NK-92 (cell line): ENCODE data around the gene NIBAN1.
"Not testable (repeated sequence)": the region's sequence is repeated elsewhere in the genome, so short reads cannot be mapped to it uniquely, and the experiment has no call there.

ENCODE experiments used
- DNase-seq: peaks from one replicate; lab custom pipeline; 2025; ENCODE audit not compliant: unreplicated experiment; lab: John Stamatoyannopoulos, UW

The NIBAN1 gene, protein sequence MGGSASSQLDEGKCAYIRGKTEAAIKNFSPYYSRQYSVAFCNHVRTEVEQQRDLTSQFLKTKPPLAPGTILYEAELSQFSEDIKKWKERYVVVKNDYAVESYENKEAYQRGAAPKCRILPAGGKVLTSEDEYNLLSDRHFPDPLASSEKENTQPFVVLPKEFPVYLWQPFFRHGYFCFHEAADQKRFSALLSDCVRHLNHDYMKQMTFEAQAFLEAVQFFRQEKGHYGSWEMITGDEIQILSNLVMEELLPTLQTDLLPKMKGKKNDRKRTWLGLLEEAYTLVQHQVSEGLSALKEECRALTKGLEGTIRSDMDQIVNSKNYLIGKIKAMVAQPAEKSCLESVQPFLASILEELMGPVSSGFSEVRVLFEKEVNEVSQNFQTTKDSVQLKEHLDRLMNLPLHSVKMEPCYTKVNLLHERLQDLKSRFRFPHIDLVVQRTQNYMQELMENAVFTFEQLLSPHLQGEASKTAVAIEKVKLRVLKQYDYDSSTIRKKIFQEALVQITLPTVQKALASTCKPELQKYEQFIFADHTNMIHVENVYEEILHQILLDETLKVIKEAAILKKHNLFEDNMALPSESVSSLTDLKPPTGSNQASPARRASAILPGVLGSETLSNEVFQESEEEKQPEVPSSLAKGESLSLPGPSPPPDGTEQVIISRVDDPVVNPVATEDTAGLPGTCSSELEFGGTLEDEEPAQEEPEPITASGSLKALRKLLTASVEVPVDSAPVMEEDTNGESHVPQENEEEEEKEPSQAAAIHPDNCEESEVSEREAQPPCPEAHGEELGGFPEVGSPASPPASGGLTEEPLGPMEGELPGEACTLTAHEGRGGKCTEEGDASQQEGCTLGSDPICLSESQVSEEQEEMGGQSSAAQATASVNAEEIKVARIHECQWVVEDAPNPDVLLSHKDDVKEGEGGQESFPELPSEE

DNA sequence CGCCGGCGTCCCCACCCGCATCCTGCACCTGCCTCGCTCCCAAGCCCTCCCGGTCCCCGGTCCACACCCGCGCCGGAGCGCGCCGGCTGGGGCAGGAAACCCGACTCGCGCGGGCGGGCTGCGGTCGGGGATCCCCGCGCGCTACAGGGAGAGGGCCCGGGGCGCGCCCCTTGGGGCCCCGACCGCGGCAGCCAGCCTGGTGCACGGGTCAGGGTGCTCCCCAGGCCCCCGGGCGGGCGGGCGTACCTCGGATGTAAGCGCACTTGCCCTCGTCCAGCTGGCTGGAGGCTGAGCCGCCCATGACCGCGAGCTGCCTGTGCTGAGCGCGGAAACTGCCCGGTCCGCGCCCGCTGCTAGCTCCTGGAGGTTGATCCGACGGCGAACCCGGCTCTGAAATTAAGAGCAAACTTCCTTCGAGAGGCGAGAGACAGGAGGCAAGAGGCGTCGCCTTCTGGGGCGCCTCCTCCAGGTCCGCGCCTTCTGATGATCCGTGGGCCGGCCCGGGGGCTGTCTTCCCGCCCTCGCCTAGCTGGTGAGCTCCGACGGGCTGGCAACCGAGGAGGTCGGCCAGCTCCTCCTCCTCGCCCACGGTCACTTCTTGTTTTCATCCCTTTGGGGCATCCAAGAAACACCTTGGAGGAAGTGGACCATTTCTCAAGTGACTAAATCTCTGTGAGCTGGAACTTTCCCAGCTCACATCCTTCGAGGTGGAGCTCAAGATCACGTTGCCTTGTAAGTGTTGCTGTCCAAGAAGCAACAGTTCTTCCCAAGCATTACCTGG is at the start of gene NIBAN1:
Gene NIBAN1 (minus strand): TSS at position 453 of the 781 bp plus-strand sequence. CDS start 152 bp downstream, at position 301.
- no peak for DNase-seq

DNA sequence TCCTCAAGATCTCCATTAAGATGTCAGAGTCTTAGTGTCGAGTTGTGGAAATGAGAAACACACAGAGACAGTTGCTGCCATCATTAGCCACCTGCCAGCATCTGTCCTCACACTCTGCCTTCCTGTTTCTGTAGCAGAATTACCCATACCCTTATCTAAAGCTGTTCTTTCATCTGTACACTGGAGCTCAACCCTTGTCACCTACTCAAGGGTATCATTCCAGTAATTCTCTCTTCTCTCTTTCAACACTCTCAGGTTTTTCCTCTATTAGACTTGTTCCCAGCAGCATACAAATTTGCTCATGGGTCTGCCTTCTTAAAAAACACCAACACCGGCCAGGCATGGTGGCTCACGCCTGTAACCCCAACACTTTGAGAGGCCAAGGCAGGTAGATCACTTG is 43.7 kb upstream of the NIBAN1 start:
- DNase-seq: no peak

DNA sequence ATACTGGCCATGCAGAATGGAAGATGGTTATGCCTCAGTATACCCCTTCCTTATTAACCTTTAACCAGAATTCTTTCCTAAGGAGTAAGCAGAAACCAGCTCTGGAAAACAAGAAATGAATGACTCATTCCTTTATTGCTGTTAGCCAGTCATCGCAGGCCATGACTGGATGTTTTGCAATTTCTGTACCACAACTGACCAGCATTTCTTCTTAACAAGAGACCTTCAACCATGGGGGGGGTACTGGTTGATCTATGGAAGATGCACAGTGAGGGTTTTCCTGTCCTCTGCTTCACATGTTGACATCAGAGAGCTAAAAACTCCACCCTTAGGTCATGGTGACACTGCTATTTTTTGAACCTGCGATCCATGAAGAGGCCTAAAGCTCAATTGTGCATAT is 43.0 kb upstream of the NIBAN1 start:
- no peak for DNase-seq

DNA sequence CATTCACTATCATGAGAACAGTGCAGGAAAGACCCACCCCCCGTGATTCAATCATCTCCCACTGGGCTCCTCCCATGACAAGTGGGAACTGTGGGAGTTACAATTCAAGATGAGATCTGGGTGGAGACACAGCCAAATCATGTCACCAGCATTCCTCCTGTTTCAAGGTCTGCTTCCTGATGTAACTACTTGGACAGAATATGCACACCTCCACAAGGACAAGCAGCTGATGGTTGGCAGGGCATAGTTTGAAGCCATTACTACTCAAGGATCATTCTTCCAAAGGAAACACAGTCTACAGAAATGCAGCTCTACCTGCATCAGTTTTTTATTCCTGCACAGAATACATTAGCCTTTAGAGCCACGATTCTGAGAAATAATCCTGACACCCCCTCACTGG is 42.6 kb upstream of the NIBAN1 start:
- no peak for DNase-seq

DNA sequence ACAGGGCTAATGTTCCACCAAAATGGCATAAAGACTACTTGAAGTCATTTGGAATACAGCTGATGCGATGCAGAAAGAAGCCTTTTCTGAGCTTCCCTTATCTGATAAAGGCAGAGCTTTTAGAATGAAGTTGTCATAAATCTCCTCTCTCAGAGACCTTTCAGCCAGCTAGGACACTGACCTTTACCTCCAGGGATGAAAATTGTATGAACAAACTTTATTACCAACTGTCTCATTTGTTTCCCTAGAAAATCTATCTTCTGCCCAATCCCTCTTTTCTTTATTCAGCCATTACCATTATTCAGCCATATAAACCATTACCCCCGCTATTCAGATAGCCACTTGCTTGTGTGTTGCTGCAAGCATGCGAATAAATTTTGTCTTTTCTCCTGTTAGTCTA is 41.3 kb upstream of the NIBAN1 start:
- no peak for DNase-seq

DNA sequence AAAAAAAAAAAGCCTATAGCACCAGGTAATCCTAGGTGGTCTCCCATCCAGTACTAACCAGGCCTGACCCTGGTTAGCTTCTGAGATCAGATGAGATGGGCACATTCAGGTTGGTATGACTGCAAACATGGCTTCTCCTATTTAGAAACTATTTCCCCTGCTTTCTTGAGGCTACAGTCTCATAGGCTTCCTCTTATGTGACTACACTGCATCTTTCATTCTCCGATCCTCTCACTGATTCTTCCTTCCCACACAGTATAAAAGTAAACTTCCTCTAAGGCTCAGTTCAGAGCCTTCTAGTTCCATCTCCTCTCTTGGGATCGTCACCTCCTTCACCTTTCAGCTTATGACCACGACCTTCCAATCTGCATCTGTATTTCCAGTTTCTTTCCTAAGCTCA is 40.6 kb upstream of the NIBAN1 start:
- DNase-seq: no peak

DNA sequence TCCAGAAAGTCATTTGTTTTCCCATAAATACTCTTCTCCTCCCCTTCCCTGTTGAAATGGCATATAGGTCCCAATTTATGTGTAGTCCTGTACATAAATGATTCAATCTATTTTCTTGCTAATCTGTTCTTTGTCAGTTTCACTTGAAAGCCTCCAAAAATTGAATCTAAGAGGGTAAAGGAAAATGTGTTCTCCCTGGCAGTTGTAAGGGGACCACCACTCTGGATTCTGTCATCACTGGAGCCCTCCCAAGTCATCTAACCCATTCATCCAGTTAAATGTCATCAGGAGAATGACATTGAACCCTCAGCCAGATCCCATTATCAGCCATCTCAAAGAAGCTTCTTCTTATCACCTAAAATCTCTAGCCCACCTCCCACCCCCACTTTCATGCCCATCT is 36.1 kb upstream of the NIBAN1 start:
- no peak for DNase-seq

DNA sequence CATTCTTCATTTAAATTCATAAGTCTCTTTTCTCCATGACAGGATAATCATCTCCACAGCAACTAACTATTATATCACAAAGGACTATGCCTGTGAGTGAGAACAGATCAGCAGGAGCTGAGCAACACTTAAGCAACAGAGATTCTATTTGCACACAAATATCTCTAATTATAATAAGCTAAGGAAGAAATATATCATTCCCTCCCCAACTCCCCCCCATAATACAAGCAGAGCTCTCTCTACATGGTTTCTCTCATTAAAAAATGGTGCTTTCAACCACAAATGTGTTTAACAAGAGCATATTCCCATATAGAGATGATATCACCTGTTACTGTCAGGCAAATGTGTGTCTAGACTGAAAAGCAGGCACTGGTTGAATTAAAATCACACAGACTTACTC is 34.5 kb upstream of the NIBAN1 start:
- DNase-seq: no peak

DNA sequence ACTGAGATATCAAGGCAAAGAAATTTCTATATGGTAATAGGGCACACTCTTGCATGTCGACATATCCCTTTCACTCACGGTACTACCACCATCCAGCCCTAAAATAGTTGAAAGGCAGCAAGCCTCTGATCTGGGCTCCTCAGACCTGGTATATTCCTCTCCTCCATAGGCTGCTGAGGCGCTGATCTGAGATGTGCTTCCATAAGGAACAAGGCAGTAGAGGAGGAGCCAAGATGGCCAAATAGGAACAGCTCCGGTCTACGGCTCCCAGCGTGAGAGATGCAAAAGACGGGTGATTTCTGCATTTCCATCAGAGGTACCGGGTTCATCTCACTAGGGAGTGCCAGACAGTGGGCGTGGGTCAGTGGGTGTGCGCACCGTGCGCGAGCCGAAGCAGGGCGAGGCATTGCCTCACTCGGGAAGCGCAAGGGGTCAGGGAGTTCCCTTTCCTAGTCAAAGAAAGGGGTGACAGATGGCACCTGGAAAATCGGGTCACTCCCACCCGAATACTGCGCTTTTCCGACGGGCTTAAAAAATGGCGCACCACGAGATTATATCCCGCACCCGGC is 27.1 kb upstream of the NIBAN1 start:
- DNase-seq: not testable (repeated sequence)

DNA sequence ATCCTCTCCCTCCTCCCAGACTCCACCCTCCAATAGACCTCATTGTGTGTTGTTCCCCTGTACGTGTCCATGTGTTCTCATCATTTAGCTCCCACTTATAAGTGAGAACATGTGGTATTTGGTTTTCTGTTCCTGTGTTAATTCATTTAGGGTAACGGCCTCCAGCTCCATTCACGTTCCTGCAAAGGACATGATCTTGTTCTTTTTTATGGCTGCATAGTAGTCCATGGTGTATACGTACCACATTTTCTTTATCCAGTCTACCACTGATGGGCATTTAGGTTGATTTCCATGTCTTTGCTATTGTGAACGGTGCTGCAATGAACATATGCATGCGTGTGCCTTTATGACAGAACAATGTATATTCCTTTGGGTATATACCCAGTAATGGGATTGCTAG is 25.7 kb upstream of the NIBAN1 start:
- DNase-seq: not testable (repeated sequence)

DNA sequence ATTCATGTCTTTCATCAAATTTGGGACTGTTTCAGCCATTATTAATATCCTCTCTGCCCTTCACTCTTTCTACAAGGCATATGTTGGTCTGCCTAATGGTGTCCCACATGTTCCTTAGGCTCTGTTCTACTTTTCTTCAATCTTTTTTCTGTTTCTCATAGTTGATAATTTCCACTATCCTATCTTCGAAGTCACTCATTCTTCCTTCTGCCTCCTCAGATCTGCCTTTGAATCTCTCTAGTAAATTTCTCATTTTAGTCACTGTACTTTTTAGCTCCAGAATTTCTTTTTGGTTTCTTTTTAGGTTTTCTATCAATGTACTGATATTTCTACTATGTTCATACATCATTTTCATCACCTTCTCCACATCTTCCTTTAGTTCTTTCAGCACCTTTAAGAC is 20.0 kb upstream of the NIBAN1 start:
- no peak for DNase-seq

DNA sequence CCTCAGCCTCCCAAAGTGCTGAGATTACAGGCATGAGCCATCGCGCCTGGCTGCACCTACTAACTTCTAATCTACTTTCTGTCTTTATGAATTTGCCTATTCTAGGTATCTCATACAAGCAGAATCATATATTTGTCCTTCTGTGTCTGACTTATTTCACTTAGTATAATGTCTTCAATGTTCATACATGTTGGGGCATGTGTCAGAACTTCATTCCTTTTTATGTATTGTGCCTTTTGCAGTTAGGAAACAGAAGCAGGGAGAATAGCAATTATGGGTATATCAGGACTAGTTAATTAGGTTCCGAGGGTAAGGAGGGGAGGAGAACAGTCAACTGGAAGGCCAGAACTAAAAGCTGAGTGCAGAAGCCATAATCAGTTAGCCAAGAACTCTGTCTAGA is 18.0 kb upstream of the NIBAN1 start:
- DNase-seq: no peak

DNA sequence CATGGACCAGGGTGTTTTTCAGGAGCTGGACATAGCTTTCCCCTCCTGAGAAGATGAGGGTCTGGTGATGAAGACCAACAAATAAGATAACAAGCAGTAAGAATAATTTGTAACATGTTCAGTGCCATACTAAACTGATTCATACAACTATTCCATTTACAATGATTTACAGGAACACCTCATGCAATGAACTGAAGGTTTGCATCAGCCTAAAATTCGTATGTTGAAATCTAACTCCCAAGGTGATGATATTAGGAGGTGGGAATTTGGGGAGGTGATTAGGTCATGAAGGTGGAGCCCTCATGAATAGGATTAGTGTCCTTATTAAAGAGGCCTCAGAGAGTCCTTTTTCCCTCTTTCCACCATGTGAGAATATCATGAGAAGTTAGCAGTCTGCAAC is 15.9 kb upstream of the NIBAN1 start:
- no peak for DNase-seq

DNA sequence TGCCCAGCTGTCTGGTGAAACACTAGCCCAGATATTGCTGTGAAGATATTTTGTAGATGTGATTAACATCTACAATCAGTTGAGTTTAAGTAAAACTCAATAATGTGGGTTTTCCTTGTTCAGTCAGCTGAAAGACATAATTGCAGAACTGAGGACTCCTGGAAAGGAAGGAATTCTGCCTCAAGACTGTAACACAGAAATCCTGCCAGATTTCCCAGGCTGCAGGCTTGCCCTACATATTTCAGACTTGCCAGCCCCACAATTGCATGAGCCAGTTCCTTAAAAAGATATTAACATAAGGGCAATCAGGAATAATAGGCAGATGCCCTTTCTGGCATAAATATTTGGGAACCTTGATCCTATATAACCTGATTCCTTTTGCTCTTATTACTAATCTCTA is 14.2 kb upstream of the NIBAN1 start:
- DNase-seq: no peak

DNA sequence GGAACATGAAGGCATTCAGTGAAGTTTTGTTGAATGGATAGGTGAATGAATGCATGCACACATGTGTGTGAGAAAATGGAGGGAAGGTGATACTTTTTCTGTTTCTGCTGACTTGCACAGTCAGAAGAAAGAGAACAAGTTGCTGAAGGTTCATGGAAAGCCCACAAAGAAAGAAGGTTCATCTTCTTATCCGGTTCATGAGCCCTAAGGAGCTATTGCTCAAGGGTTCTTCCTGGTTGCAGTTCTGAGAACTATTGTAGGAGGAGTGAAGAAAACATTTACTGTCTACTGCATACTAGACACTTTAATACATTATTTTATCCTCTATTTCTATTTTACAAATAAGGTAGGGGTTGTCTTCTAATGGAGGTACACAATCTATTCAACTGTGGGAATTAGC is 13.4 kb upstream of the NIBAN1 start:
- DNase-seq: no peak

DNA sequence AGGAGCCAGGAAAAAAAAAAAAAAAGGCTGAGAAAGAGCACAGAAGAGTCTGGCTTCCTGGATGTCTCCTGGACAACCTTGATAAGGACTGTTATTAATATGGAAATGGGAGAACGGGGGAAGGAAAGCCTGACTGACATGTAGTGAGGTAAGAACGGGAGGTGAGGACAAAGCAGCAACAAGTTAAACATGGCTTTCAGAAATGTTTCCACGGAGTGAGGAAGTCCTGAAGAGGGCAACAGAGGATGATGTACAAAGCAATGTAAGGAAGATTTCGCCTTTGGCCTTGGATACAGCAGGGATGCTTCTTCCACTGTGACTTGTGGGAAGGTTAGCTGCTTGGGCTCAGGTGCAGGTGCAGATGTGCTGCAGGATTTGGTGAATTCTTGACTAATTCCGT is 11.9 kb upstream of the NIBAN1 start:
- DNase-seq: no peak

DNA sequence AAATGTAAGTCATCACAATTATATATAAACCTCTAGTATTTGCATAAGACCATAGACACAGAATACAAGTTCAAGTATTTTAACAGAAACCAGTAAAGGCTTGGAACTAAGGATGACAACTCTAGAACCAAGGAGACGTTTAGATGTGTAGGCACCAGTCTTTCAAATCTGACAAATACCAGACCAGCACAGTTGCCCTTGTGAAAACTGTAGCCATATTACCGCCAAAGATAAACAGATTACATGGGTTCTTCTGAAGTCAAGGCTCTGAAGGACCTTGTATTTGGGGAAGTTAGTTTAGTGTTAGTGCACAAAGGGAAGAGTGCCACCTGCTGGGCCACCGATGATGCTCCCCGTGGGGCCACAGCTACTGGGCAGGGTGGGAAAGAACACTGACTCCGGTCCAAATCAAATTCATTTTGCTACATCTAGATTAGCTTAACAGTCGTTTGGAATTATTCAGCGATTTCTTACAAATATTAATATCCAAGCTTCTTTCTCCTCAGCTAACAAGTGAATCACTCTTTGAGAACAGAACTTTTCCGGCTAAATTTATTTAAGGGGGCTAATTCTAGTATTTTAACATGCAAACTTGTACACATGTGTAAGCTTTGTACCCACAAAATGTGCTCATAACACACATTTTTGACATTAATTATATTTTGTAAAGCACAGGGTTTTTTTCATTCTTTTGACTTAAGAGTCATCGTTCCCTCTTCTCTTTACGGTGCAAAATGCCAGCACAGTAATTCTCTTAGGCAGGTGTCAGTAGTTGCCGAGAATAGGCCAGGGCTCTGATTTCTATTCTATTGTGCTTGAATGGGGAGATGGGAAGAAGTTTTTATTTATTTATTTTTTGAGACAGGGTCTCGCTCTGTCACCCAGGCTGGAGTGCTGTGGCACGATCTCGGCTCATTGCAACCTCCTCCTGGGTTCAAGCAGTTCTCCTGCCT is 8.0 kb upstream of the NIBAN1 start:
- no peak for DNase-seq

DNA sequence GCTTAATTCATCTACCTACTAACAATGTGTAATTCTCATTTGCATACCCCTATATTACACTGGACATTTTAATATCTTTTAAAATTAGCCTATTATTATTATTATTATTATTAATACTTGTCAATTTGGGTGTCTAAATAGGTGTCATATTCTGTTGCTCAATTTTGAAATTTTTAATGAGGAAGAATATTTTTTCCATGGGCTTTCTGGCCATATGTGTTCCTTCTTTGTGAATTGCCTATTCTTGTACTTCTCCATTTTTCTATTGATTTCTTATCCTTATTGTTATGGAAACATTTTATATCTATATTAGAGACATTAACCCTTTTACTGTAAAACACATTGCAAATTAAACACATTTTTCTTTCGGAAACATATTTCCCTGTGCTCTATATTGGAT is 6.4 kb upstream of the NIBAN1 start:
- no peak for DNase-seq

DNA sequence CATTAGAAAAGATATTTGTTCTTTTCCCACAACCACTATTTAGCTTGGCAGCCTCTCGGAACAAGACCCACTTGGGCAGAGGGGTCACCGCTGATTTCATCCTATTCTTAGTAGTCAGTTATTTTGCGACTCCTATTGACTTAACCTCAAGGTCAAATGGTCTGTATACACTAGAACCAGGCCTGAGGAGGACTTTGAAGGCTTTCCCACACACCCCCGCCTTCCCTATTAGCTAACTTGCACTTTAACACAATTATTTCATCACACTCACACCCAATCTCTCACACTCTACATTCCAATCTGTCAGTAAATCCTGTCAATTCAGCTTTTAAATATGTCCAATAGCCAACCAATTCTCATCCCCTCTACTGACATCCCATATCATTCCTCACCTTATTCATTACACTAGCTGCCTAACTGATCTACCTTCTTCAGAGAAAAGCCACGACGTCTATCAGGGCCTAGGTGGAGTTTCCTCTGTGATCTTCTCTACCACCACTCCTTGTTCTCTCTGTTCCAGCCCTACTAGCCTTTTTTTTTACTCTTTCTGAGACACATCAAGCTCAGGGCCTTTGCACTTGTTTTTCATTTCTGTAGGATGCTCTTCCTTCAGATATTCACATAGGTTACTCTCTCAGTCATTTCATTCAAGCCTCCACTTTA is 1.0 kb upstream of the NIBAN1 start:
- no peak for DNase-seq

DNA sequence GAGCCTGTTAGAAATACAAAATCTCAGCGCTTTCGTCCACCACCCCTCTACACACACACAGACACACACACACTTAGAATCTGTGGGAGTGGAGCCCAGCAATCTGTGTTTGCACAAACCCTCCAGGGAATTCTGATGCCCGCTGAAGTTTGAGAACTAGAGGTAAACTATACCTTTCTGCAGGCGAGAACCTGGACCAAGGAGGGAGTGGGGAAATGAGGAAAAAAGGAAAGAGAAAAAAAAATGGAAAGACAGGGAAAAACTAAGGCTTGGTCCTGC is 468 bp upstream of the NIBAN1 start:
- DNase-seq: no peak
